ENCODE data around the gene MMP14. TPM values are rescaled to one million over a fixed set of nuclear protein-coding genes. Genes with fewer than 3 reads are reported as not detected.

Gene MMP14
- total RNA-seq, 1 experiment from 2014 or later = 57.2 TPM

DNA sequence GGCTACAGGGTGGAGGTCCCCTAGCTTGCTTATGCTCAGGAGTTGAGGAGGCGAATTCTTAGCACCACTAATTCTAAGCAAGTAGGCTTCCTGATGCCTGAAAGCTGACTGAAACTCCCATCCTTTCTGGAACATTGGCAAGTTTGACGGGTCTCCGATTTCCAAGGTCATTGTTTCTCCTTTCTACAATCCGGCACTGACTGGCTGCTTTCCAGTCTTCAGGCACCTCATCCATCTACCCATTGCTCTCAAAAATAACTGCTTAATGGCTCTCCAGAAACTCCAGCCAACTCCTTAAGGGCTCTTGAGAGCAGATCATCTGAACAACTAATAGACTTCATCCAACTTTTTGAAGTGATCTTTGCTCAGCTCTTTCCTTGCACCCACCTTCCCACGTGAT is 60.0 kb downstream of the MMP14 start:
- no peak for DNase-seq
- H3K4me3 Mint-ChIP-seq (ENCODE audit: unreplicated experiment) = no peak overlapping the region
- POLR2A ChIA-PET = no interaction called here
- H3K36me3 Mint-ChIP-seq (ENCODE audit: insufficient read depth, unreplicated experiment) = peaks cover 1% of the 10 kb centered on the region
- 0 out of 2 replicates have a peak, but pooled peaks cover 7% of the 10 kb centered on the region for H3K4me1 ChIP-seq
- no peaks in the 10 kb centered on the region for H3K27me3 ChIP-seq (replicated peaks; ENCODE audit: control insufficient read depth, insufficient read depth, low read length)
- no peaks in the 10 kb centered on the region for H3K27me3 Mint-ChIP-seq (ENCODE audit: insufficient read depth, unreplicated experiment)
- H3K4me3 ChIP-seq (ENCODE audit: low read depth, low read length) = no peak overlapping the region
- H3K36me3 ChIP-seq (ENCODE audit: control insufficient read depth, insufficient read depth, low read length) = peaks cover 2% of the 10 kb centered on the region
- TF ChIP-seq CTCF (IDR thresholded peaks at IDR 0.05; ENCODE audit: insufficient read depth in 1 of 2, low read depth in 1 of 2, low read length in 1 of 2, severe bottlenecking in 1 of 2, unreplicated experiment in 1 of 2) = no peak
- H3K4me1 Mint-ChIP-seq (ENCODE audit: low read depth, unreplicated experiment) = no peaks in the 10 kb centered on the region
- no peak overlapping the region for H3K27ac Mint-ChIP-seq (ENCODE audit: unreplicated experiment)
- H3K9me3 Mint-ChIP-seq (ENCODE audit: unreplicated experiment) = no peaks in the 10 kb centered on the region
- no peaks in the 10 kb centered on the region for H3K9me3 ChIP-seq
- CTCF ChIA-PET = interaction anchor here (1.6 kb wide), 1 partner anchor 13 kb away, joined by 6 read pairs; the partner anchor contains the start of gene REM2
- intact Hi-C loops (cut with micrococcal nuclease; ENCODE audit: unreplicated experiment) = no loop called here
- BruUV-seq (replicated peaks) = no TSS peak

GRCh38 chr14:22896760-22897159 is 60.4 kb downstream of the MMP14 start:
- H3K9me3 ChIP-seq = no peaks in the 10 kb centered on the region
- H3K4me3 ChIP-seq (ENCODE audit: low read depth, low read length) = no peak overlapping the region
- intact Hi-C loops (cut with micrococcal nuclease; ENCODE audit: unreplicated experiment) = no loop called here
- POLR2A ChIA-PET = no interaction called here
- H3K4me1 ChIP-seq = 0 out of 2 replicates have a peak, but pooled peaks cover 7% of the 10 kb centered on the region
- DNase-seq = no peak
- H3K27me3 ChIP-seq (replicated peaks; ENCODE audit: control insufficient read depth, insufficient read depth, low read length) = no peaks in the 10 kb centered on the region
- peaks cover 2% of the 10 kb centered on the region for H3K36me3 ChIP-seq (ENCODE audit: control insufficient read depth, insufficient read depth, low read length)
- H3K9me3 Mint-ChIP-seq (ENCODE audit: unreplicated experiment) = no peaks in the 10 kb centered on the region
- no peak overlapping the region for H3K27ac Mint-ChIP-seq (ENCODE audit: unreplicated experiment)
- CTCF ChIA-PET = interaction anchor here (0.7 to 1.6 kb wide), 2 partner anchors 13 to 25 kb away, joined by 3 to 6 read pairs; partner anchors contain the start of gene REM2
- TF ChIP-seq CTCF (IDR thresholded peaks at IDR 0.05; ENCODE audit: insufficient read depth in 1 of 2, low read depth in 1 of 2, low read length in 1 of 2, severe bottlenecking in 1 of 2, unreplicated experiment in 1 of 2) = no peak
- BruUV-seq (replicated peaks) = no TSS peak
- peaks cover 5% of the 10 kb centered on the region for H3K36me3 Mint-ChIP-seq (ENCODE audit: insufficient read depth, unreplicated experiment)
- no peaks in the 10 kb centered on the region for H3K4me1 Mint-ChIP-seq (ENCODE audit: low read depth, unreplicated experiment)
- no peak overlapping the region for H3K4me3 Mint-ChIP-seq (ENCODE audit: unreplicated experiment)
- no peaks in the 10 kb centered on the region for H3K27me3 Mint-ChIP-seq (ENCODE audit: insufficient read depth, unreplicated experiment)

DNA sequence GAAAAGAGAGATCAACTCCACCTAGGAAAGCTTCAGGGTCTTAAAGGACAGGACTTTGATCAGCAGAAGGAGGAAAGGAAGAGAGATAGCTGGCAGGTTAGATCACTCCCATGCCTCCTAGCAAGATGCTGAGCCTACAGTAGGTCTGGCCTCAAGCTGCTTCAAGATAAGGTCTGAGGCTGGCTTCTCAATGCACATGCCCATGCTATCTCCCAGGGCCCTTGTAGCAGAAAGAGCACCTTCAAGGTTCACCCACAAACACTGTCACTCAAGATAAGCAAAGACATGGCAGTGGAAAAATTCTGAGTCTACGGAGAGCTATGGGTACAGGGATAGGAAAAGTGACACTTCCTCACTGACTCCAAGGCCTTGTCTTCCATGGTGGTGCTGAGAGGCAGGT is 61.0 kb downstream of the MMP14 start:
- H3K4me3 Mint-ChIP-seq (ENCODE audit: unreplicated experiment) = no peak overlapping the region
- H3K27me3 ChIP-seq (replicated peaks; ENCODE audit: control insufficient read depth, insufficient read depth, low read length) = no peaks in the 10 kb centered on the region
- ChIA-PET CTCF (interaction anchor here (0.7 to 1.6 kb wide), 2 partner anchors 14 to 25 kb away, joined by 3 to 6 read pairs; partner anchors contain the start of gene REM2), POLR2A (no interaction called here)
- H3K9me3 ChIP-seq = no peaks in the 10 kb centered on the region
- H3K4me3 ChIP-seq (ENCODE audit: low read depth, low read length) = no peak overlapping the region
- H3K27me3 Mint-ChIP-seq (ENCODE audit: insufficient read depth, unreplicated experiment) = no peaks in the 10 kb centered on the region
- intact Hi-C loops (cut with micrococcal nuclease; ENCODE audit: unreplicated experiment) = no loop called here
- peaks cover 11% of the 10 kb centered on the region for H3K36me3 Mint-ChIP-seq (ENCODE audit: insufficient read depth, unreplicated experiment)
- 0 out of 2 replicates have a peak, but pooled peaks cover 7% of the 10 kb centered on the region for H3K4me1 ChIP-seq
- no peak for TF ChIP-seq CTCF (IDR thresholded peaks at IDR 0.05; ENCODE audit: insufficient read depth in 1 of 2, low read depth in 1 of 2, low read length in 1 of 2, severe bottlenecking in 1 of 2, unreplicated experiment in 1 of 2)
- no peaks in the 10 kb centered on the region for H3K4me1 Mint-ChIP-seq (ENCODE audit: low read depth, unreplicated experiment)
- H3K27ac Mint-ChIP-seq (ENCODE audit: unreplicated experiment) = no peak overlapping the region
- peaks cover 3% of the 10 kb centered on the region for H3K36me3 ChIP-seq (ENCODE audit: control insufficient read depth, insufficient read depth, low read length)
- no peaks in the 10 kb centered on the region for H3K9me3 Mint-ChIP-seq (ENCODE audit: unreplicated experiment)
- BruUV-seq (replicated peaks) = no TSS peak
- no peak for DNase-seq

Other genes starting within 250 kb of the MMP14 start
- 151 and 160 TPM in 2 replicates for gene DAD1, start 247.4 kb upstream of the MMP14 start, total RNA-seq (2022)
- gene ABHD4, start 238.3 kb upstream of the MMP14 start, total RNA-seq (2022) = 64.5 and 73.5 TPM in 2 replicates
- gene OR6J1, start 192.2 kb upstream of the MMP14 start, total RNA-seq (2022) = 0.16 and 0.18 TPM in 2 replicates
- gene OXA1L, start 69.9 kb upstream of the MMP14 start, total RNA-seq (2022) = 110 and 116 TPM in 2 replicates
- gene SLC7A7, start 21.1 kb upstream of the MMP14 start, total RNA-seq (2022) = 380 and 443 TPM in 2 replicates
- gene MRPL52, start 6.7 kb upstream of the MMP14 start, total RNA-seq (2022) = 149 TPM in 2 replicates
- gene LRP10, start 35.2 kb downstream of the MMP14 start, total RNA-seq (2022) = 29.6 and 34.0 TPM in 2 replicates
- gene REM2, start 46.6 kb downstream of the MMP14 start, total RNA-seq (2022) = 0.41 and 0.44 TPM in 2 replicates
- gene RBM23, start 82.6 kb downstream of the MMP14 start, total RNA-seq (2022) = 67.0 and 70.0 TPM in 2 replicates
- 107 and 111 TPM in 2 replicates for gene PRMT5, start 92.8 kb downstream of the MMP14 start, total RNA-seq (2022)
- 67.7 and 70.7 TPM in 2 replicates for gene HAUS4, start 120.5 kb downstream of the MMP14 start, total RNA-seq (2022)
- gene AJUBA, start 146.0 kb downstream of the MMP14 start, total RNA-seq (2022) = 184 and 211 TPM in 2 replicates
- gene C14orf93, start 173.6 kb downstream of the MMP14 start, total RNA-seq (2022) = 7.2 and 7.8 TPM in 2 replicates
- gene PSMB5, start 198.3 kb downstream of the MMP14 start, total RNA-seq (2022) = 172 and 189 TPM in 2 replicates
- gene PSMB11, start 205.6 kb downstream of the MMP14 start, total RNA-seq (2022) = not detected in 2 replicates
- gene CDH24, start 220.9 kb downstream of the MMP14 start, total RNA-seq (2022) = 7.9 TPM in 2 replicates

Data from Caco-2 (cell line).